NOMO-1 treated with dmso at 0.1 percent for 144 hours (cell line): ENCODE results near the gene PRKCB.

Source experiments
- DNase-seq: peaks from one replicate; lab custom pipeline; 2025; ENCODE audit not compliant: unreplicated experiment; lab: John Stamatoyannopoulos, UW

The PRKCB gene

DNA sequence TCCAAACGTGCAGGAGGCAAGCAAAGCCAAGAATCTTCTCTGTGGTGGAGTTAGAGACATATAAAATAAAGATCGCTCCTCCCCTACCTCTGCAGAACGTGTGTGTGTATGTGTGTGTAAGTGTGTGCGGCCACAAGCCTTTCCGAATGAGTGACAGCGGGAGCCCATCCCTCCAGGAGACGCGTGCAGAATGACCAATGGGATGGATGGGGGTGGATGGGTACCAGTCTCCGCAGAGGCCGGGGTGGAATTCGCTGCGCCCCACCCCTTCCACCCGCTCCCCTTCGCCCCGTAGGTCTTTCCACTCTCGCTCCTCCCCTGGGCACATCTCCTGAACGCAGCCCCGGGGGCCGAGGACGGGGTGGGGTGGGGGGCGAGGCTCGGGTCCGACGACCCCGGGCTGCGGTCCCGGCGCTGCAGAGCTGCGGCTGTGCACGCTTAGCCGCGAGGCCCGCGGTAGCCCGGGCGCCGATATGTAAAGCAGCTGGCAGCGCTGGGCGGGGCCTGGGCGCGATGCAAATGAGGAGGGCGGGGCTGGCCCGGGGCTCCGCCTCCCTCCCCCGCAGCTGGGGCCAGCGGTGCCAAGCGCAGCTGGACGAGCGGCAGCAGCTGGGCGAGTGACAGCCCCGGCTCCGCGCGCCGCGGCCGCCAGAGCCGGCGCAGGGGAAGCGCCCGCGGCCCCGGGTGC lies at the start of gene PRKCB:
PRKCB (plus strand) TSS at position 594 of the 688 bp plus-strand sequence.
- peak; percentile 78 for DNase-seq

- DNase-seq = no peak
These were observed 48.7 kb upstream of the PRKCB start for GRCh38 chr16:23786964-23787561.

DNA sequence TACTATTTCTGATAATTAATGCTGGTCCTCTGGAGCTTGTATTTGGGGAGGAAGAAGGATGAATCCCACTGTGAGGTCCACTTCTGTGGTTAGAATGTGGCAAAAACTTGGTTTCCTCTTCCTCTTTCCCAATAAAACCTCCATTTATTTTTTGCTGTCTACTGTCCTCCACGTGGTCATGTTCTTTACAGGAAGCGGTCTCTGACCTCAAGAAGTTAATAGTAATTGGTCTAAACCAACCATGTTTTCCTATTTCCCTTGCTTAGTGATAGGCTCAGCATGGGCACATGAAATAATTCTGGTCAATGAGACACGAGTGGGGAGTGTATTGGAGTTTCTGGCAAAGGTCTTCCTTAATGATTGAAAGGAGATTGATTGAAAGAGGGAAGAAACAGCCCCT lies 47.1 kb upstream of the PRKCB start:
- DNase-seq = peak; percentile 65

GRCh38 chr16:23795378-23795777 lies 40.4 kb upstream of the PRKCB start:
- DNase-seq = no peak

- DNase-seq = no peak
These were observed 38.8 kb upstream of the PRKCB start for GRCh38 chr16:23796941-23797340.

DNA sequence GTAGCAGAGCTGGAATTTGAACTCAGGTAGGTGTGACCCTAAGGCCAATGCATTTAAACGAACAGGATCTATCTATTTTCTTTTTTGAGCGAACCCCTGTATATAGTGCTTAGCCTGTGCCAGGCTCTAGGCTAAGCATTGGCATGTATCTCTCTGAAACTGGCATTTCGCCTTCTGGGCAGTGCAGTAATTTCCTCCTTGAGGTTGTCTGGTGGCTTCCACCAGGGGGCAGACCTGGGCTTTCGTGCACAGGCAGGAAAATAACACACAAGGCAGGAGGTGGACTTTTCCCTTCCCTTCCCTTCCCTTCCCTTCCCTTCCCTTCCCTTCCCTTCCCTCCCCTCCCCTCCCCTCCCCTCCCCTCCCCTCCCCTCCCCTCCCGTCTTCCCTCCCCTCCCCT lies 34.4 kb upstream of the PRKCB start:
- DNase-seq = peak; percentile 18

DNA sequence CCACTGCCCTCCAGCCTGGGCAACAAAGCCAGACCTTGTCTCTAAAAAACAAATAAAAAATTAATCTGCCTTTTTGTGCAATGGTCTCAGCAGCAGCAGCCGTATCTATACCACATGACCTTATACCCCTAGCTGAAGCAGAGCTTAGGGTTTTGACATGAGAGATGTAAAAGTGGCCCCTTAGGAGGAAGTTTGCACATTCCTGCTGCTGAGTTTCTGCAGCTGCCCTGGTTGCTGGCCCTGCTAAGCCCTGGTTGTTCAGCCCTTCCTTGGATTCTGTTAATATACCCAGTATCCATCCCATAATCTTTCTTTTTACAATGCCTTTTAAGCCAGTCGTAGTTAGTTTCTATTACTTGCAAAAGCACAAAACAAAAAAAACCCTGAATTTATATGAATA lies 33.0 kb upstream of the PRKCB start:
- no peak for DNase-seq

DNA sequence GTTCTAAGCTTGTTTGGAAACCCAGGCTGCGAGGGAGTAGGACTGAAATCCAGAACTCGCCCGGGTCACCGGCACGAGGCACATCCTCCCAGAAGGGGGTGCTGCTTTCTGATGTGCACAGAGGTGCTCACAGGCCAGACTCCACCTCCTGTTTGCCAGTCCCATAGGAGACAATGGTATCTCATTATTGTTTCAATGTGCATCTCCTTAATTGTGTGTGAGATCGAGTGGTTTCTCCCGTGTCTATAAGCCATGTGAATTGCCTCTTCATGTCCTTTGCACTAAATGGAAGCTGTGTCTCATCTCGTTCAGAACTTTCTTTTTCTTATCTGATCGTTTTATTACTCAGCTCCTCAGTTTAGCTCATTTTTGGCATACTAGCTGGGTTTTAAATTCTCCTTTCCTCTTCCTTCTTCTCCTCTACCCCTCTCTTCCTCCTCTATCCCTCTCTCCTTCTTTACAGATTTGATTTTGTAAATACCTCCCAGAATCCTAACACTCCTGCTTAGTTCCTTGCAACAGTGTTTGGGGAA lies 32.1 kb upstream of the PRKCB start:
- peak; percentile 35 for DNase-seq

GRCh38 chr16:23807028-23807427 lies 28.8 kb upstream of the PRKCB start:
- peak; percentile 52 for DNase-seq

GRCh38 chr16:23821467-23821866 lies 14.3 kb upstream of the PRKCB start:
- no peak for DNase-seq

DNA sequence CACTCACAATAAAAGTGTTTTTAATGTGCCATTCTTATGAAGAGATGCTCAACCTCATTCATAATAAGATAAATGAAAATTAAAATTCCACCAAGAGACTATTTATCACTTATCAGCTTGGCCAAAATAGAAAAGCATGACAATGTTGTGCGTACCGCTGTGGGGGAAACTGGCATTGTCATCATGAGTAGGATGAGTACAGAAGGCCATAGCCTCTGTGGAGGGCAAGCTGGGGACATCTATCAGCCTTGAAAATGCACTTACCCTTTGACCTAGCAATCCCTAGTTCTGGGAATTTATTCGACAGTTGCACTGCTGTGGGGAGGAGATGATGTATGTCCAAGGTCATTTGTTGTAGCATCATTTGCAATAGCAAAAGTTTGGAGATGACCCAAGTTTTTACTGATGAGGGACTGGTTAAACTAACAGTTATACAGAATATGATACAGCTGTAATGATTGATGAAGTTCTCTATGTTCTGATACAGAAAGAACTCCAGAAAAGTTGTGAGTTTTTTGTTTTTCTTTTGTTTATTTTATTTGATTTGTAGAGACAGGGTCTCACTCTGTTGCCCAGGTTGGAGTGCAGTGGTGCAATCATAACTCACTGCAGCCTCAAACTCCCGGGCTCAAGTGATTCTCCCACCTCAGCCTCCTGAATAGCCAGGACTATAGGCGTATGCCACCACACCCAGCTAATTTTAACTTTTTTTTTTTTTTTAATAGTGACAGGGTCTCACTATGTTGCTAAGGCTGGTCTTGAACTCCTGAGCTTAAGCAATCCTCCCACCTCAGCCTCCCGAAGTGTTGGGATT lies 13.7 kb upstream of the PRKCB start:
- DNase-seq = no peak

DNA sequence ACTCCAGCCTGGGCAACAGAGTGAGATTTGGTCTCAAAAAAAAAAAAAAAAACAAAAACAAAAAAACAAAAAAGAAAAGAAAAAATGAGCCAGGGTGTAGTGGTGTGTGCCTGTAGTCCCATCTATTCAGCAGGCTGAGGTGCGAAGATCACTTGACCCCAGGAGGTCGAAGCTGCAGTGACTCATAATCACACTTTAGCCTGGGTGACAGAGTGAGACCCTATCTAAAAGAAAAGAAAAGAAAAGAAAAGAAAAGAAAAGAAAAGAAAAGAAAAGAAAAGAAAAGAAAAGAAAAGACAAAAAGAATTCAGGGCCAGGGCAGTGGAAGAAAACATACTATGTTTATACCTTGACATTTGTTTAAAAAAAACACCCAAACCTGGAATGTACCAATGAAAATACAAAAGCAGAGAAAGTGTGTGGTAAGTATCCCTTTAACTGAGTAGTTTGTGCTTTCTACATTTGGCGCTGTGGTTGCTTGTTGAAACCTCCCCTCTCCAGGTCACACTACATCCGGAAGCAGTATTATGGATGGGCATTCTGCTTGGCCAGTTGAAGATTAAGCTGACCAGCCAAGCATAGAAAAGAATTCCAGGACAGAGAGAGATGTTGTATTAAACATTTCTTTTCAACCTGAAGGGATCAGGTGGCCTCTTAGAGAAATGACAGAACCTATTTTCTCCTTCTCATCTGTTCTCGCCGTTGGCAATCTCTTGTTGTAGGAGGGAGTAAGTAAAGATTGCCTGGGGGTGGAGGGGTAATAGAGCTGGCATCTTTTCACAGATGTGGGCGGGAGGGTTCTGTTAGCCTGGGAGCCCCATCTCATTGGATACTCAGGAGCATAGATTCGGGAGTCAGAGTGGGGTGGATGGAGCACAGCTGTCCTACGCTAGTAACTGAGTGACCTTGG lies 12.1 kb upstream of the PRKCB start:
- DNase-seq = no peak

DNA sequence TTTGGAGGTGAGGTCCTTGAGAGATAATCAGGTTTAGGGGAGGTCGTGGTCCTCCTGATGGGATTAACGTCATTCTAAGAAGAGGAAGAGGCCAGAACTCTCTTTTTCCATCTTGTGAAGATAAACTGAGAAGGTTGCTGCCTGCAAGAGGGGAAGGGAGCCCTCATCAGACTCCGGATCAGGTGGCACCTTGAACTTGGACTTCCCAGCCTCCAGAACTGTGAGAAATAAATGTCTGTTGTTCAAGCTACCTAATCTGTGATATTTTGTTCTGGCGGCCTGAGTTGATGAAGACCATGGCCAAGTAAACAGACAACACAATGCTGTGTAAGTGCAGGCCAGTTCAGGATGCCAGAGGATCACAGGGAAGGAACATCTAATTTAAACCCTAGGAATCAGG lies 10.9 kb upstream of the PRKCB start:
- DNase-seq = no peak

DNA sequence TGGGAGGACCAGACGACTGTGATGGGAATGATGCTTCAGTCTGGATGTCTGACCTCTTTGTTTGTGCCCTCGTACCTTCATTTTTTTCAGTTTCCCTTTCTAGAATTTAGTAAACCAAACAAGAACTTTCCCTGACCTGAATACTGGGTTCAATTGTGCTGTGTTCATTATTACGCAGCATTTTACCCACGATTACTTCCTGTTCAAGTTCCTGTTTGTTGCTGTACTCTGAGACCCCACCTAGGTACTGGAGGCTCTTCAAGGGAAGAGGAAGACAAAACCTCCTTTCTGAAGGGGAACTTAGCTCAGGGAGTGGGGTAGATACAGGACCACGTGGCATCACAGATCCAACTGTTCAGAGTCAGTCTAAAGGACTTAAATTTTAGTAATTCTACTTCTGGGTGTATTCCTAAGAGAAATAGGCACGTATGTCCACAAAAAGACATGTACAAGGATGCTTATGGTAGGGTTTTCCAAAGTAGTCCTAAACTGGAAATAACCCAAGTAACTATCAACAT lies 9.2 kb upstream of the PRKCB start:
- DNase-seq = peak; percentile 87

- DNase-seq = no peak
These were observed 8.7 kb upstream of the PRKCB start for GRCh38 chr16:23827057-23827456.

DNA sequence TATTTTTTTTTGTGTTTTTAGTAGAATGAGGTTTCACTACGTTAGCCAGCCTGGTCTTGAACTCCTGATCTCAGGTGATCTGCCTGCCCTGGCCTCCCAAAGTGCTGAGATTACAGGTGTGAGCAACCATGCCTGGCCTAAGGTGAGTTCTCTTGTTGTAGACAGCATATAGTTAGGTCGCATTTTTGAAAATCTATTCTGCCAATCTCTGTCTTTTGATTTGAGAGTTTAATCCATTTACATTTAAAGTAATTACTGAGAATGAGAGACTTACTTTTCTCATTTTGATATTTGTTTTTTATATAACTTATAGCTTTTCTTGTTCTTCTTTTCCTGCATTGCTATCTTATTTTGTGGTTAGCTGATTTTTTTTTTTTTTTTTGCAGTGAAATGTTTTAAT lies 6.3 kb upstream of the PRKCB start:
- no peak for DNase-seq

DNA sequence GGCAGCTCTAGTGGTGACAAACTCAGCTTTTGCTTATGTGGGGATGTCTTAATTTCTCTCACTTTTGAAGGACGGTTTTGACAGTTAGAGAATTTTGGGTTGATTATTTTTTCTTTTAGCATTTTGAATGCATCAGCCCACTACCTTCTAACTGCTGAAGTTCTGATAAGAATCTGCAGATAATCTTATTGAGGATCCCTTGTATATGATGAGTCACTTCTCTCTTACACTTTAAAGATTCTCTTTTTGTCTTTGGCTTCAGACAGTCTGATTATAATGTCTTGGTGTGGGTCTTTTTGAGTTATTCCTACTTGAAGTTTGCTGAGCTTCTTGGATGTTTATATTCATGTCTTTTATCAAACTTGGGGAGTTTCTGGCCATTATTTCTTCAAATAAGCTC lies 5.5 kb upstream of the PRKCB start:
- no peak for DNase-seq

DNA sequence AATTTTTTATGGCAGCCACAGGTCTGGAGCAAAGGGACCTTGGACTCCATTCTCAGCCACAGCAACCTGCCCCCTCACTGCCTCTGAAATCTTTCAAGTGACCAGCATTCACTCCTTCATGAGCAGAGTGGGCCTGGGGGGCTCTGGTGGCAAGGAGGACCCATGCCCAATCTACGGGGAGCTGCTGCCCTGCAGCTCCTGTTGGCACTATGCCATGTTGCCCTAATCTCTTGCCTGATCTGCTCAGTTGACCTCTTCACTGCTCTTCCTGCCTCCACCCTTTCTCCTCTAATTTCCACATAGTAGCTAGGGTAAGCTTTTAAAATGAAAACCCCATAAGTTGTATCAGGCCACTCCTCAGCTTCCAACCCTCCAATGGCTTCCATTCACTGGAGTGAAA lies 2.9 kb upstream of the PRKCB start:
- DNase-seq = no peak

DNA sequence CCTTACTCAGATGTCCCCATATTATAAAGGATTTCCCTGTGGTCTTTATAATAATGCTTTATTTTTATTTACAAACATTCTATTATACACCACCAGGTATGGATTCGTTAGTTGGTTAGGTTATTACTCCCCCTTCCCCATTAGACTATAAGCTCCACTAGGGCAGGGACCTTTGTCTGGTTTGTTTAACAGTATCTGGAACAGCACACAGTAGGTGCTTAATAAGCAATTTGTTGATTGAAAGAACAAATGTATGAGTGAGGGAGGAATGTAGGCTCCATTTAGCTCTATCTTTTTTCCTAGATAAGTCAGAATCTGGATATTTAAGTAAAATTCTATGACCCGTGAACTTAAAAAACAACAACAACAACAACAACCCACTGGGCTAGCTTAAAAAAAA lies 2.3 kb upstream of the PRKCB start:
- no peak for DNase-seq

DNA sequence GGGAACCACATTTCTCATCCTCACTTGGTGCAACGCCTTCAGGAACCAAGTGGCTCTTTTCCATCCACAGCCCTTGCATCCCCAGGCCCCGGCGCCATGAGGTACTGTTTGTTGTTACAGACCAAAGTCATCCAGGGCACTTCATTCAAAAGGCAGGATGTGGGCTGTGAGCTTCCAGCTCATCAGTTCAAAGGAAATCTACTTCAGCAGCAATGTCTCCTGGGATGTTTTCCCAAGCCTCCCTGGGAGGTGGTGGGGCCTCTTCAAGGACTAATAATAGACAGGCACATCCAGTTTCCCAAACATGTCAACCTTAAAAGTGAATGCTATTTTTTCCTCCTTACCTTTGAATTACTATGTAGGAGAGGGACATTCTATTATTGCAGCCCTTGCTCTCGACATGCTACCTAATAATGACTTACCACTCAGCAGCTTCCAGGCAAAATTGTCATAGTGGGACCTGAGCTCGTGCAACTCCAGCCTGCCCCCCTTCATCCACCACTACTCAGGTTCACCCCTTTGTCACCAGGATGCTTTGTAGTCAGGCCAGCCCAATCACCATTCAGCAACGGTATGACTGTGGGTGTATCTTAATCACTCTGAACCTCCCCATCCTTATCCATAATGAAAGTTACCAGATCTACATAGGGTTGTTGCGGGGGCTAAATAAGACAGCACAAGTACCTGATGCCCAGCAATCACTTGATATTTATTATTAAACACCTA lies 1.7 kb upstream of the PRKCB start:
- no peak for DNase-seq
